HG03558 (cell line): ENCODE measurements around the gene CD164.

Source experiments
- ATAC-seq: cut with Tn5 transposase; IDR thresholded peaks from one replicate; pipeline ENCODE4 v1.9.1; 2021; ENCODE audit warnings: moderate number of reproducible peaks; ENCODE audit not compliant: unreplicated experiment; ENCODE audit errors: extremely low read depth

CD164 gene

DNA sequence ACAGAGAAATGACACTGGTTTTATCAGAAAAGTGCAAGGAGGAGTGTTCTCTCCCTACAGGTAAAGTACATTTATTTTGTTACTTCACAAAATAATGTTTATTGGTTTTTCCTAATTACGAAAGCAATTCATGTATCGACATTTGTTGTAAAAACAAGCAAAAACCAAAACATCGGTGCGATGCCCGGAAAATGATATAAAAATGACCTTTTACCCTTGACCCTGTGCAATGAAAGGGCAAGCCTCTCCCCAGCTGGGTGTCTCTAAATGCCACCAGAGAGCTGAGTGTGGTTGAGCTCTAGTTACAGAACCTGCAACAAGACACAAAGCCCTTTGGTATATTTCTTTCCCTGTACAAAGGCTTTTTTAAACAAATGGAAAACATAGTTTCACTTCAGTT lies 65.4 kb downstream of the CD164 start:
- no peak for ATAC-seq
